Fibroblast of lung (primary cell): ENCODE data around the gene ARSG.

Experiments
- EZH2 ChIP-seq: IDR thresholded peaks from 2 replicates; pipeline ENCODE4 v1.5.1; 2012; ENCODE audit warnings: low read length, control low read depth, mild to moderate bottlenecking; ENCODE audit errors: missing control alignments
- TF ChIP-seq, protein P1 (sequence below), 2 donors: IDR thresholded peaks in 1 of 2; conservative IDR thresholded peaks in 1 of 2; 1 replicate in 1 of 2; 2 replicates in 1 of 2; pipeline ENCODE4 v1.5.1; 2011 to 2012; ENCODE audit warnings: low read length in 2 of 2, control low read depth in 1 of 2, inconsistent platforms in 1 of 2, low read depth in 1 of 2, mild to moderate bottlenecking in 1 of 2

GRCh38 chr17:68347380-68347779, 56.1 kb downstream of the ARSG start:
- TF ChIP-seq, protein P1, sequence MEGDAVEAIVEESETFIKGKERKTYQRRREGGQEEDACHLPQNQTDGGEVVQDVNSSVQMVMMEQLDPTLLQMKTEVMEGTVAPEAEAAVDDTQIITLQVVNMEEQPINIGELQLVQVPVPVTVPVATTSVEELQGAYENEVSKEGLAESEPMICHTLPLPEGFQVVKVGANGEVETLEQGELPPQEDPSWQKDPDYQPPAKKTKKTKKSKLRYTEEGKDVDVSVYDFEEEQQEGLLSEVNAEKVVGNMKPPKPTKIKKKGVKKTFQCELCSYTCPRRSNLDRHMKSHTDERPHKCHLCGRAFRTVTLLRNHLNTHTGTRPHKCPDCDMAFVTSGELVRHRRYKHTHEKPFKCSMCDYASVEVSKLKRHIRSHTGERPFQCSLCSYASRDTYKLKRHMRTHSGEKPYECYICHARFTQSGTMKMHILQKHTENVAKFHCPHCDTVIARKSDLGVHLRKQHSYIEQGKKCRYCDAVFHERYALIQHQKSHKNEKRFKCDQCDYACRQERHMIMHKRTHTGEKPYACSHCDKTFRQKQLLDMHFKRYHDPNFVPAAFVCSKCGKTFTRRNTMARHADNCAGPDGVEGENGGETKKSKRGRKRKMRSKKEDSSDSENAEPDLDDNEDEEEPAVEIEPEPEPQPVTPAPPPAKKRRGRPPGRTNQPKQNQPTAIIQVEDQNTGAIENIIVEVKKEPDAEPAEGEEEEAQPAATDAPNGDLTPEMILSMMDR (conservative IDR thresholded peaks at IDR 0.05 in 1 of 2, IDR thresholded peaks at IDR 0.05 in 1 of 2; ENCODE audit: low read depth in 1 of 2, low read length in 2 of 2), result no peak
- TF ChIP-seq EZH2, result no peak
